Skin epidermis (tissue), 12 donors: Measurements from ENCODE around the gene UVSSA.
"Not testable (repeated sequence)": the region's sequence is repeated elsewhere in the genome, so short reads cannot be mapped to it uniquely, and the experiment has no call there.

Source experiments
- H3K27ac ChIP-seq, 21 experiments: fragments of 200-600 bp; sonication (generic) in 11 of 21; one replicate each; pipeline ENCODE4 v1.5.0; 2020; ENCODE audit warnings: mild to moderate bottlenecking in 3 of 21, inconsistent platforms in 2 of 21, moderate library complexity in 2 of 21
- H3K4me3 ChIP-seq, 7 experiments: fragments of 200-600 bp; sonication (generic) in 2 of 7; one replicate each; pipeline ENCODE4 v1.5.0; 2020; ENCODE audit warnings: inconsistent platforms in 2 of 7, mild to moderate bottlenecking in 2 of 7, moderate library complexity in 1 of 7

The UVSSA gene

GRCh38 chr4:1411436-1412375 is 64.7 kb downstream of the UVSSA start:
- H3K27ac ChIP-seq, result no peak overlapping the region
- no peak overlapping the region for H3K4me3 ChIP-seq

- H3K27ac ChIP-seq, result no peak overlapping the region
- H3K4me3 ChIP-seq, result no peak overlapping the region
Measured at GRCh38 chr4:1412376-1413203, 65.6 kb downstream of the UVSSA start.

- Histone ChIP-seq H3K4me3 (no peak overlapping the region), H3K27ac (no peak overlapping the region)
Measured at GRCh38 chr4:1413204-1413663, 66.2 kb downstream of the UVSSA start.

GRCh38 chr4:1413687-1414479 is 66.9 kb downstream of the UVSSA start:
- H3K27ac ChIP-seq, result no peak overlapping the region
- no peak overlapping the region for H3K4me3 ChIP-seq

GRCh38 chr4:1414831-1415680 is 68.0 kb downstream of the UVSSA start:
- H3K4me3 ChIP-seq, result no peak overlapping the region
- no peak overlapping the region for H3K27ac ChIP-seq

GRCh38 chr4:1415681-1415981 is 68.6 kb downstream of the UVSSA start:
- H3K4me3 ChIP-seq, result no peak overlapping the region
- no peak overlapping the region for H3K27ac ChIP-seq

- Histone ChIP-seq H3K4me3 (no peak overlapping the region), H3K27ac (no peak overlapping the region)
Measured at GRCh38 chr4:1416051-1416947, 69.3 kb downstream of the UVSSA start.

GRCh38 chr4:1416948-1417260 is 69.9 kb downstream of the UVSSA start:
- H3K4me3 ChIP-seq, result no peak overlapping the region
- H3K27ac ChIP-seq, result no peak overlapping the region

- H3K4me3 ChIP-seq, result no peak overlapping the region
- no peak overlapping the region for H3K27ac ChIP-seq
Measured at GRCh38 chr4:1417522-1418390, 70.7 kb downstream of the UVSSA start.

- Histone ChIP-seq H3K4me3 (no peak overlapping the region), H3K27ac (no peak overlapping the region)
Measured at GRCh38 chr4:1418494-1419285, 71.7 kb downstream of the UVSSA start.

GRCh38 chr4:1419708-1420107 is 72.7 kb downstream of the UVSSA start:
- Histone ChIP-seq H3K27ac (no peak overlapping the region), H3K4me3 (no peak overlapping the region)

GRCh38 chr4:1421657-1422056 is 74.6 kb downstream of the UVSSA start:
- no peak overlapping the region for H3K4me3 ChIP-seq
- H3K27ac ChIP-seq, result no peak overlapping the region

- no peak overlapping the region for H3K4me3 ChIP-seq
- H3K27ac ChIP-seq, result no peak overlapping the region
Measured at GRCh38 chr4:1427010-1427409, 80.0 kb downstream of the UVSSA start.

- H3K27ac ChIP-seq, H3K4me3 ChIP-seq: not testable (repeated sequence)
Measured at GRCh38 chr4:1443688-1444172, 96.7 kb downstream of the UVSSA start.
